ENCODE data around the gene ADAMTS9.

DNA sequence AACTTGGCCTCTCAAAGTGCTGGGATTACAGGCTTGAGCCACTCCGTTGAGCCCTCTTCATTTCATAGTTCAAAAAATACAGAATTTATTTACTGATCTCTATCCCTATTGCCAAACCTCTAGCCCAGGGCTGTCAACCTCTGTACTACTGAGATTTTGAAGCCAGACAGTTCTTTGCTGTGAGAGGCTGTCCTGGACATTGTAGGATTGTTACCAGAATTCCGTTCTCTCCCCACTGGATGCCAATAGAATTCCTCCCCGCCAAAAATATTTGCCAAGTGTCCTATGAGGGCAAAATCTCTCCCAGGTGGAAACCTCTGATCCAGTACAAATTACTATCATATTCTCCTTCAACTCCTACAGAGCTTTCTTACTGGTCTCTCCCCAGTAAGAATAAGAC is 29.6 kb upstream of the ADAMTS9 start:
- TF ChIP-seq CTCF (IDR thresholded peaks at IDR 0.05; ENCODE audit: poor library complexity, severe bottlenecking) (no peak), EP300 (conservative IDR thresholded peaks at IDR 0.05; ENCODE audit: poor library complexity, severe bottlenecking) (no peak), RAD21 (conservative IDR thresholded peaks at IDR 0.05) (no peak)
